ENCODE measurements around the gene MCF2L. TPM values are rescaled to one million over a fixed set of nuclear protein-coding genes. Genes with fewer than 3 reads are reported as not detected.

MCF2L gene
- total RNA-seq (2014; rRNA removed) (5.9 and 11.6 TPM in 2 replicates), Bru-seq, nascent RNA (percentile 26 among the genes with signal in this experiment), BruChase-seq, experiment 1, labeled RNA remaining after a 6-hour chase (percentile 21 among the genes with signal in this experiment), BruChase-seq, experiment 2, labeled RNA remaining after a 2-hour chase (percentile 28 among the genes with signal in this experiment)
- long read RNA-seq, partial matches to known transcripts = 0 of 4 reads
- long read RNA-seq, other reads (novel, unspliced or antisense) = 4 of 4 reads

- H3K27ac ChIP-seq (ENCODE audit: low read length) = no peak within 1 kb of the TSS
- no peak for TF ChIP-seq EZH2phosphoT487 (IDR thresholded peaks at IDR 0.05; ENCODE audit: borderline replicate concordance, low read length)
- 0 out of 2 replicates have a peak, but pooled peaks have one; percentile 24 for TF ChIP-seq CTCF (conservative IDR thresholded peaks at IDR 0.05; ENCODE audit: low read depth, low read length)
- H3K9me2 ChIP-seq (replicated peaks; ENCODE audit: low read length) = no peaks in the 10 kb centered on the region
- intact Hi-C loops (cut with micrococcal nuclease) = no loop called here
- no peaks in the 10 kb centered on the region for H3K79me2 ChIP-seq (ENCODE audit: low read length)
- no peaks in the 10 kb centered on the region for H3K4me1 ChIP-seq (ENCODE audit: insufficient read depth, low read length)
- no TSS peak for BruUV-seq (replicated peaks)
- peak within 1 kb of the TSS; percentile 66 for H3K4me3 ChIP-seq (ENCODE audit: low read length)
- H3K36me3 ChIP-seq (ENCODE audit: low read depth, low read length) = no peaks in the 10 kb centered on the region
- peaks cover 15% of the 10 kb centered on the region; the same call in 1 of the 2 replicates for H3K27me3 ChIP-seq (ENCODE audit: low read length)
- peak; percentile 70 for ATAC-seq
- peak within 1 kb of the TSS; percentile 84 for H3K4me2 ChIP-seq (ENCODE audit: low read length)
- H2AFZ ChIP-seq (ENCODE audit: low read length) = peak within 1 kb of the TSS; percentile 56
- 0 out of 2 replicates have a peak within 1 kb of the TSS, but pooled peaks have one; percentile 17 for H3K9ac ChIP-seq (ENCODE audit: low read length)
- H4K20me1 ChIP-seq (ENCODE audit: low read length) = no peaks in the 10 kb centered on the region
- H3F3A ChIP-seq (ENCODE audit: low read length, unreplicated experiment) = no peaks in the 10 kb centered on the region
- POLR2A ChIA-PET (ENCODE audit: unreplicated experiment) = no interaction called here
- DNase-seq = peak; percentile 45
- no peaks in the 10 kb centered on the region for H3K9me3 ChIP-seq (ENCODE audit: low read length)
- CTCF ChIA-PET = no interaction called here
Measured at GRCh38 chr13:112968910-112969691, at the start of gene MCF2L. MCF2L (plus strand) TSS chr13:112969214; CDS start chr13:112969380, 166 bp downstream.

- no peaks in the 10 kb centered on the region for H3K36me3 ChIP-seq (ENCODE audit: low read depth, low read length)
- no peak overlapping the region for H2AFZ ChIP-seq (ENCODE audit: low read length)
- intact Hi-C loops (cut with micrococcal nuclease) = no loop called here
- no peaks in the 10 kb centered on the region for H3K79me2 ChIP-seq (ENCODE audit: low read length)
- H3K9ac ChIP-seq (ENCODE audit: low read length) = no peak overlapping the region
- ATAC-seq (no peak), DNase-seq (no peak)
- TF ChIP-seq EZH2 (IDR thresholded peaks at IDR 0.05; ENCODE audit: low read length, unreplicated experiment) = no peak
- TF ChIP-seq CTCF (conservative IDR thresholded peaks at IDR 0.05; ENCODE audit: low read depth, low read length) = no peak
- no peak for TF ChIP-seq EZH2phosphoT487 (IDR thresholded peaks at IDR 0.05; ENCODE audit: borderline replicate concordance, low read length)
- H3K27me3 ChIP-seq (ENCODE audit: low read length) = no peaks in the 10 kb centered on the region
- ChIA-PET POLR2A (ENCODE audit: unreplicated experiment) (no interaction called here), CTCF (no interaction called here)
- no peaks in the 10 kb centered on the region for H4K20me1 ChIP-seq (ENCODE audit: low read length)
- no peak overlapping the region for H3K4me3 ChIP-seq (ENCODE audit: low read length)
- no peaks in the 10 kb centered on the region for H3F3A ChIP-seq (ENCODE audit: low read length, unreplicated experiment)
- no peaks in the 10 kb centered on the region for H3K9me2 ChIP-seq (replicated peaks; ENCODE audit: low read length)
- no peaks in the 10 kb centered on the region for H3K4me1 ChIP-seq (ENCODE audit: insufficient read depth, low read length)
- no peak overlapping the region for H3K27ac ChIP-seq (ENCODE audit: low read length)
- no TSS peak for BruUV-seq (replicated peaks)
- H3K9me3 ChIP-seq (ENCODE audit: low read length) = no peaks in the 10 kb centered on the region
- H3K4me2 ChIP-seq (ENCODE audit: low read length) = no peak overlapping the region
Measured at GRCh38 chr13:112923962-112924361, 45.1 kb upstream of the MCF2L start.

- intact Hi-C loops (cut with micrococcal nuclease) = no loop called here
- Histone ChIP-seq H3K9me3 (ENCODE audit: low read length) (no peaks in the 10 kb centered on the region), H3F3A (ENCODE audit: low read length, unreplicated experiment) (no peaks in the 10 kb centered on the region), H3K27ac (ENCODE audit: low read length) (no peak overlapping the region), H2AFZ (ENCODE audit: low read length) (no peak overlapping the region), H3K9me2 (replicated peaks; ENCODE audit: low read length) (no peaks in the 10 kb centered on the region), H3K36me3 (ENCODE audit: low read depth, low read length) (no peaks in the 10 kb centered on the region), H3K79me2 (ENCODE audit: low read length) (no peaks in the 10 kb centered on the region), H4K20me1 (ENCODE audit: low read length) (no peaks in the 10 kb centered on the region), H3K9ac (ENCODE audit: low read length) (no peak overlapping the region), H3K4me3 (ENCODE audit: low read length) (no peak overlapping the region), H3K4me2 (ENCODE audit: low read length) (no peak overlapping the region), H3K4me1 (ENCODE audit: insufficient read depth, low read length) (no peaks in the 10 kb centered on the region), H3K27me3 (ENCODE audit: low read length) (no peaks in the 10 kb centered on the region)
- ChIA-PET POLR2A (ENCODE audit: unreplicated experiment) (no interaction called here), CTCF (no interaction called here)
- DNase-seq (no peak), ATAC-seq (no peak)
- no TSS peak for BruUV-seq (replicated peaks)
- TF ChIP-seq EZH2 (IDR thresholded peaks at IDR 0.05; ENCODE audit: low read length, unreplicated experiment) (no peak), EZH2phosphoT487 (IDR thresholded peaks at IDR 0.05; ENCODE audit: borderline replicate concordance, low read length) (no peak), CTCF (conservative IDR thresholded peaks at IDR 0.05; ENCODE audit: low read depth, low read length) (no peak)
Measured at GRCh38 chr13:112924365-112924764, 44.6 kb upstream of the MCF2L start.
